Central memory CD8-positive, alpha-beta T cell (primary cell): ENCODE measurements around the gene GRHL3.

Experiments used
- ATAC-seq: fragments of 150-1000 bp; cut with Tn5 transposase; replicated peaks from 2 replicates; pipeline ENCODE4 v1.10.0; 2022; ENCODE audit warnings: mild to moderate bottlenecking, moderate FRiP score, moderate number of reproducible peaks; ENCODE audit not compliant: poor library complexity, severe bottlenecking; ENCODE audit errors: extremely low read depth
- DNase-seq, 2 donors: peaks; one replicate each; pipeline ENCODE4 v3.0.0; 2021; ENCODE audit warnings: low spot score in 2 of 2
- H3K27ac Mint-ChIP-seq: one replicate; pipeline ENCODE4 v1.8.0; 2022; ENCODE audit warnings: low read depth, mild to moderate bottlenecking, moderate library complexity, mixed read lengths
- H3K27me3 Mint-ChIP-seq: one replicate; pipeline ENCODE4 v1.8.0; 2022; ENCODE audit warnings: mixed read lengths
- H3K36me3 Mint-ChIP-seq: one replicate; pipeline ENCODE4 v1.8.0; 2022; ENCODE audit warnings: mild to moderate bottlenecking, moderate library complexity, mixed read lengths; ENCODE audit not compliant: insufficient read depth
- H3K4me1 Mint-ChIP-seq: one replicate; pipeline ENCODE4 v1.8.0; 2022; ENCODE audit warnings: mixed read lengths
- H3K4me3 Mint-ChIP-seq: one replicate; pipeline ENCODE4 v1.8.0; 2022; ENCODE audit warnings: mild to moderate bottlenecking, moderate library complexity, mixed read lengths
- H3K9me3 Mint-ChIP-seq: one replicate; pipeline ENCODE4 v1.8.0; 2022; ENCODE audit warnings: mixed read lengths

Gene GRHL3

GRCh38 chr1:24361811-24362210 is 42.7 kb downstream of the GRHL3 start:
- Mint-ChIP-seq H3K36me3 (peaks cover 2% of the 10 kb centered on the region), H3K4me1 (no peaks in the 10 kb centered on the region), H3K27me3 (no peaks in the 10 kb centered on the region), H3K27ac (no peak overlapping the region), H3K4me3 (no peak overlapping the region), H3K9me3 (no peaks in the 10 kb centered on the region)
- ATAC-seq (no peak), DNase-seq (no peak)

- H3K27me3 Mint-ChIP-seq = no peaks in the 10 kb centered on the region
- no peak for ATAC-seq
- H3K9me3 Mint-ChIP-seq = no peaks in the 10 kb centered on the region
- no peak overlapping the region for H3K4me3 Mint-ChIP-seq
- DNase-seq = no peak
- peaks cover 2% of the 10 kb centered on the region for H3K36me3 Mint-ChIP-seq
- no peaks in the 10 kb centered on the region for H3K4me1 Mint-ChIP-seq
- H3K27ac Mint-ChIP-seq = no peak overlapping the region
Observed at GRCh38 chr1:24362396-24362795, 43.2 kb downstream of the GRHL3 start.

- H3K4me3 Mint-ChIP-seq = no peak overlapping the region
- no peak for ATAC-seq
- H3K27me3 Mint-ChIP-seq = no peaks in the 10 kb centered on the region
- H3K36me3 Mint-ChIP-seq = no peaks in the 10 kb centered on the region
- H3K4me1 Mint-ChIP-seq = no peaks in the 10 kb centered on the region
- no peaks in the 10 kb centered on the region for H3K9me3 Mint-ChIP-seq
- no peak overlapping the region for H3K27ac Mint-ChIP-seq
- no peak for DNase-seq
Observed at GRCh38 chr1:24362982-24363614, 43.9 kb downstream of the GRHL3 start.

GRCh38 chr1:24363994-24364393 is 44.8 kb downstream of the GRHL3 start:
- H3K4me1 Mint-ChIP-seq = no peaks in the 10 kb centered on the region
- ATAC-seq (no peak), DNase-seq (no peak)
- H3K9me3 Mint-ChIP-seq = no peaks in the 10 kb centered on the region
- no peaks in the 10 kb centered on the region for H3K36me3 Mint-ChIP-seq
- H3K4me3 Mint-ChIP-seq = no peak overlapping the region
- no peak overlapping the region for H3K27ac Mint-ChIP-seq
- no peaks in the 10 kb centered on the region for H3K27me3 Mint-ChIP-seq

- Mint-ChIP-seq H3K9me3 (no peaks in the 10 kb centered on the region), H3K4me1 (no peaks in the 10 kb centered on the region), H3K4me3 (no peak overlapping the region), H3K27ac (no peak overlapping the region), H3K36me3 (no peaks in the 10 kb centered on the region), H3K27me3 (no peaks in the 10 kb centered on the region)
- ATAC-seq (no peak), DNase-seq (no peak)
Observed at GRCh38 chr1:24364605-24364974, 45.4 kb downstream of the GRHL3 start.

GRCh38 chr1:24364975-24365678 is 46.0 kb downstream of the GRHL3 start:
- Mint-ChIP-seq H3K27ac (no peak overlapping the region), H3K4me1 (no peaks in the 10 kb centered on the region), H3K27me3 (no peaks in the 10 kb centered on the region), H3K4me3 (no peak overlapping the region), H3K36me3 (peaks cover 2% of the 10 kb centered on the region), H3K9me3 (no peaks in the 10 kb centered on the region)
- ATAC-seq = no peak
- no peak for DNase-seq

GRCh38 chr1:24366707-24367106 is 47.5 kb downstream of the GRHL3 start:
- H3K4me3 Mint-ChIP-seq = no peak overlapping the region
- ATAC-seq (no peak), DNase-seq (no peak)
- no peak overlapping the region for H3K27ac Mint-ChIP-seq
- H3K36me3 Mint-ChIP-seq = peaks cover 4% of the 10 kb centered on the region
- H3K9me3 Mint-ChIP-seq = no peaks in the 10 kb centered on the region
- H3K27me3 Mint-ChIP-seq = no peaks in the 10 kb centered on the region
- no peaks in the 10 kb centered on the region for H3K4me1 Mint-ChIP-seq

GRCh38 chr1:24369199-24369598 is 50.0 kb downstream of the GRHL3 start:
- DNase-seq (no peak), ATAC-seq (no peak)
- no peak overlapping the region for H3K4me3 Mint-ChIP-seq
- H3K27me3 Mint-ChIP-seq = no peaks in the 10 kb centered on the region
- no peaks in the 10 kb centered on the region for H3K9me3 Mint-ChIP-seq
- H3K36me3 Mint-ChIP-seq = peaks cover 4% of the 10 kb centered on the region
- no peak overlapping the region for H3K27ac Mint-ChIP-seq
- no peaks in the 10 kb centered on the region for H3K4me1 Mint-ChIP-seq

- Mint-ChIP-seq H3K4me3 (no peak overlapping the region), H3K27ac (no peak overlapping the region), H3K36me3 (peaks cover 4% of the 10 kb centered on the region), H3K27me3 (no peaks in the 10 kb centered on the region), H3K4me1 (no peaks in the 10 kb centered on the region), H3K9me3 (no peaks in the 10 kb centered on the region)
- ATAC-seq (no peak), DNase-seq (no peak)
Observed at GRCh38 chr1:24369801-24370200, 50.6 kb downstream of the GRHL3 start.

- ATAC-seq = no peak
- DNase-seq = no peak
- H3K9me3 Mint-ChIP-seq = no peaks in the 10 kb centered on the region
- no peaks in the 10 kb centered on the region for H3K27me3 Mint-ChIP-seq
- no peak overlapping the region for H3K27ac Mint-ChIP-seq
- H3K4me3 Mint-ChIP-seq = no peak overlapping the region
- H3K4me1 Mint-ChIP-seq = no peaks in the 10 kb centered on the region
- H3K36me3 Mint-ChIP-seq = peaks cover 4% of the 10 kb centered on the region
Observed at GRCh38 chr1:24373044-24373443, 53.9 kb downstream of the GRHL3 start.

GRCh38 chr1:24373710-24374109 is 54.6 kb downstream of the GRHL3 start:
- H3K9me3 Mint-ChIP-seq = no peaks in the 10 kb centered on the region
- H3K4me1 Mint-ChIP-seq = no peaks in the 10 kb centered on the region
- ATAC-seq (no peak), DNase-seq (no peak)
- no peaks in the 10 kb centered on the region for H3K27me3 Mint-ChIP-seq
- H3K4me3 Mint-ChIP-seq = no peak overlapping the region
- peaks cover 4% of the 10 kb centered on the region for H3K36me3 Mint-ChIP-seq
- H3K27ac Mint-ChIP-seq = no peak overlapping the region

- no peaks in the 10 kb centered on the region for H3K27me3 Mint-ChIP-seq
- no peaks in the 10 kb centered on the region for H3K4me1 Mint-ChIP-seq
- no peak overlapping the region for H3K27ac Mint-ChIP-seq
- ATAC-seq (no peak), DNase-seq (no peak)
- no peaks in the 10 kb centered on the region for H3K9me3 Mint-ChIP-seq
- H3K4me3 Mint-ChIP-seq = no peak overlapping the region
- H3K36me3 Mint-ChIP-seq = peaks cover 4% of the 10 kb centered on the region
Observed at GRCh38 chr1:24374891-24375786, 56.0 kb downstream of the GRHL3 start.
